ENCODE measurements around the gene KLF11. TPM values are rescaled to one million over a fixed set of nuclear protein-coding genes. Genes with fewer than 3 reads are reported as not detected.
"Not testable (repeated sequence)": the region's sequence is repeated elsewhere in the genome, so short reads cannot be mapped to it uniquely, and the experiment has no call there.

The KLF11 gene
- polyA plus RNA-seq, 1 of the 3 experiments (the other 2 are of a cell fraction) = 9.5 TPM

GRCh38 chr2:10009811-10010781 lies 33.3 kb upstream of the KLF11 start:
- WGBS (ENCODE audit: low lambda C conversion rate) = 83% methylated on average over 35 of the region's 36 CpGs
- ChIA-PET POLR2A (no interaction called here), CTCF (interaction anchor here (0.8 to 5.9 kb wide), 5 partner anchors 9 to 196 kb away, joined by 3 to 58 read pairs (median 5); no protein-coding TSS in a partner anchor)
- no peaks in the 10 kb centered on the region for H3K79me2 ChIP-seq (ENCODE audit: insufficient read depth)
- DNase-seq = peak; percentile 70
- no peaks in the 10 kb centered on the region for H3K9me2 ChIP-seq
- TF ChIP-seq FOXM1 (IDR thresholded peaks at IDR 0.05; ENCODE audit: low read depth) (no peak), TEAD4 (IDR thresholded peaks at IDR 0.05; ENCODE audit: borderline replicate concordance, insufficient read depth) (no peak), ZBTB33 (IDR thresholded peaks at IDR 0.05; ENCODE audit: borderline replicate concordance, low read depth) (no peak), RFX5 (IDR thresholded peaks at IDR 0.05; ENCODE audit: low read length) (peak; percentile 75; the same call in 1 of the 2 replicates), EP300 (IDR thresholded peaks at IDR 0.05; ENCODE audit: borderline replicate concordance in 1 of 2, low read depth in 1 of 2, low read length in 1 of 2) (peak in 1 of 2 experiments; percentile 67; a peak in 2 of 4 replicates), NRF1 (IDR thresholded peaks at IDR 0.05; ENCODE audit: low read depth, low read length) (no peak), USF1 (IDR thresholded peaks at IDR 0.05; ENCODE audit: borderline replicate concordance, low read depth) (peak; percentile 38; the same call in 1 of the 2 replicates)
- H3K4me2 ChIP-seq = peak overlapping the region; percentile 47; the same call in 1 of the 2 replicates
- peak overlapping the region in 1 of 2 experiments; percentile 90; a peak in 2 of 4 replicates for H3K27ac ChIP-seq (ENCODE audit: low read depth in 2 of 2, low read length in 1 of 2)
- peaks cover 5% of the 10 kb centered on the region for H3F3A ChIP-seq (replicated peaks; ENCODE audit: insufficient read depth)
- H3K27me3 ChIP-seq (ENCODE audit: insufficient read depth) = no peaks in the 10 kb centered on the region
- H3K4me1 ChIP-seq (ENCODE audit: control insufficient read depth in 1 of 2, insufficient read depth in 2 of 2, low read depth in 1 of 2, low read length in 1 of 2) = peaks cover 6 to 51% of the 10 kb centered on the region in 2 experiments; a peak in 2 of 4 replicates
- H3K9me3 ChIP-seq = no peaks in the 10 kb centered on the region
- no peak overlapping the region for H3K9ac ChIP-seq
- no peak overlapping the region for H2AFZ ChIP-seq (ENCODE audit: low read depth)
- H3K4me3 ChIP-seq (ENCODE audit: low read depth in 2 of 2, low read length in 1 of 2) = no peak overlapping the region
- H3K36me3 ChIP-seq (replicated peaks in 1 of 2; ENCODE audit: control insufficient read depth in 1 of 2, insufficient read depth in 2 of 2, low read length in 1 of 2) = no peaks in the 10 kb centered on the region
- no peaks in the 10 kb centered on the region for H4K20me1 ChIP-seq (ENCODE audit: insufficient read depth)

GRCh38 chr2:10010861-10011605 lies 32.3 kb upstream of the KLF11 start:
- CTCF ChIA-PET = interaction anchor here (1.3 to 5.9 kb wide), 2 partner anchors 10 to 27 kb away, joined by 6 to 58 read pairs; no protein-coding TSS in a partner anchor
- H3K27me3 ChIP-seq (ENCODE audit: insufficient read depth) = not testable (repeated sequence)
- WGBS (ENCODE audit: low lambda C conversion rate) = 94% methylated on average over 52 of the region's 52 CpGs

GRCh38 chr2:10011606-10012325 lies 31.6 kb upstream of the KLF11 start:
- H3K9ac ChIP-seq; H4K20me1 ChIP-seq (ENCODE audit: insufficient read depth); H3F3A ChIP-seq (replicated peaks; ENCODE audit: insufficient read depth); H3K9me2 ChIP-seq; H3K9me3 ChIP-seq; H2AFZ ChIP-seq (ENCODE audit: low read depth); H3K4me3 ChIP-seq (ENCODE audit: low read depth in 2 of 2, low read length in 1 of 2); CTCF ChIA-PET; H3K27me3 ChIP-seq (ENCODE audit: insufficient read depth); POLR2A ChIA-PET; H3K27ac ChIP-seq (ENCODE audit: low read depth in 2 of 2, low read length in 1 of 2); H3K79me2 ChIP-seq (ENCODE audit: insufficient read depth); H3K4me2 ChIP-seq; DNase-seq; H3K36me3 ChIP-seq (replicated peaks in 1 of 2; ENCODE audit: control insufficient read depth in 1 of 2, insufficient read depth in 2 of 2, low read length in 1 of 2): not testable (repeated sequence)
- H3K4me1 ChIP-seq (ENCODE audit: control insufficient read depth in 1 of 2, insufficient read depth in 2 of 2, low read depth in 1 of 2, low read length in 1 of 2) = peaks cover 6 to 38% of the 10 kb centered on the region in 2 experiments; a peak in 2 of 4 replicates
- 95% methylated on average over 61 of the region's 61 CpGs for WGBS (ENCODE audit: low lambda C conversion rate)

More at GRCh38 chr2:10010861-10011605, 32.3 kb upstream of the KLF11 start:
- H3K4me2 ChIP-seq; H3K9me2 ChIP-seq; H3K36me3 ChIP-seq (replicated peaks in 1 of 2; ENCODE audit: control insufficient read depth in 1 of 2, insufficient read depth in 2 of 2, low read length in 1 of 2); H3K79me2 ChIP-seq (ENCODE audit: insufficient read depth); DNase-seq; H3F3A ChIP-seq (replicated peaks; ENCODE audit: insufficient read depth); H3K4me3 ChIP-seq (ENCODE audit: low read depth in 2 of 2, low read length in 1 of 2); POLR2A ChIA-PET; H3K27ac ChIP-seq (ENCODE audit: low read depth in 2 of 2, low read length in 1 of 2); H3K9me3 ChIP-seq; H4K20me1 ChIP-seq (ENCODE audit: insufficient read depth); H3K9ac ChIP-seq; H2AFZ ChIP-seq (ENCODE audit: low read depth): not testable (repeated sequence)
- peaks cover 6 to 46% of the 10 kb centered on the region in 2 experiments; a peak in 2 of 4 replicates for H3K4me1 ChIP-seq (ENCODE audit: control insufficient read depth in 1 of 2, insufficient read depth in 2 of 2, low read depth in 1 of 2, low read length in 1 of 2)

- H3K9me3 ChIP-seq; DNase-seq; H3K9ac ChIP-seq; POLR2A ChIA-PET; H3F3A ChIP-seq (replicated peaks; ENCODE audit: insufficient read depth); H4K20me1 ChIP-seq (ENCODE audit: insufficient read depth); H3K9me2 ChIP-seq; H3K36me3 ChIP-seq (replicated peaks in 1 of 2; ENCODE audit: control insufficient read depth in 1 of 2, insufficient read depth in 2 of 2, low read length in 1 of 2); H3K27ac ChIP-seq (ENCODE audit: low read depth in 2 of 2, low read length in 1 of 2); H3K79me2 ChIP-seq (ENCODE audit: insufficient read depth); H3K27me3 ChIP-seq (ENCODE audit: insufficient read depth); H3K4me2 ChIP-seq; CTCF ChIA-PET; H2AFZ ChIP-seq (ENCODE audit: low read depth); H3K4me3 ChIP-seq (ENCODE audit: low read depth in 2 of 2, low read length in 1 of 2): not testable (repeated sequence)
- WGBS (ENCODE audit: low lambda C conversion rate) = 87% methylated on average over 37 of the region's 37 CpGs
- H3K4me1 ChIP-seq (ENCODE audit: control insufficient read depth in 1 of 2, insufficient read depth in 2 of 2, low read depth in 1 of 2, low read length in 1 of 2) = peaks cover 6 to 32% of the 10 kb centered on the region in 2 experiments; a peak in 2 of 4 replicates
Observed at GRCh38 chr2:10012366-10012962, 30.9 kb upstream of the KLF11 start.
